Heart left ventricle (tissue), 13 donors: ENCODE data around the gene BTN3A1.
"Not testable (repeated sequence)": the region's sequence is repeated elsewhere in the genome, so short reads cannot be mapped to it uniquely, and the experiment has no call there.

Source experiments
- POLR2A ChIP-seq, 2 donors: fragments of 450-650 bp; IDR thresholded peaks; one replicate each; pipeline ENCODE4 v1.6.1; 2017; ENCODE audit warnings: antibody characterized with exemption in 2 of 2, mild to moderate bottlenecking in 2 of 2, moderate library complexity in 2 of 2
- TF ChIP-seq, protein P1 (sequence below), 12 donors: fragments of 200-600 bp; sonication (generic) in 4 of 12; IDR thresholded peaks; one replicate each; pipeline versions ENCODE4 v1.5.0 to v1.8.0; 2018 to 2022; ENCODE audit warnings: antibody characterized with exemption in 12 of 12, mild to moderate bottlenecking in 5 of 12
- donor health status: ischemic (EF 13 %, LVEDD 7.1; RV severe dilation, severe dysfunction).
- donor health status: DM: no; HTN: yes; CAD: no.
- donor health status: DM: no; HTN: no; CAD: no.
- donor health status: ischemic (EF 25% LVEDD 6.9; RV normal size, moderate dysfunction).
- donor health status: ischemic (EF 25% LVEDD 5.7; RV mildly dilated, moderate dysfunction).
- donor health status: ischemic (EF 35%, LVEDD 5.7; RV mildly dilated, moderate dysfunction).
- donor health status: nonischemic (EF 11% LVEDD 7.7; RV severe dilation, severe dysfunction).
- donor health status: DM: yes; HTN: yes; CAD: no.
- donor health status: PGD.
- donor health status: ischemic (EF 29% LVEDD 5.4; RV normal size, mild dysfunction).
- donor health status: nonischemic (EF 23%, LVEDD 6.1; RV moderate dilation, normal function).

- TF ChIP-seq, protein P1, sequence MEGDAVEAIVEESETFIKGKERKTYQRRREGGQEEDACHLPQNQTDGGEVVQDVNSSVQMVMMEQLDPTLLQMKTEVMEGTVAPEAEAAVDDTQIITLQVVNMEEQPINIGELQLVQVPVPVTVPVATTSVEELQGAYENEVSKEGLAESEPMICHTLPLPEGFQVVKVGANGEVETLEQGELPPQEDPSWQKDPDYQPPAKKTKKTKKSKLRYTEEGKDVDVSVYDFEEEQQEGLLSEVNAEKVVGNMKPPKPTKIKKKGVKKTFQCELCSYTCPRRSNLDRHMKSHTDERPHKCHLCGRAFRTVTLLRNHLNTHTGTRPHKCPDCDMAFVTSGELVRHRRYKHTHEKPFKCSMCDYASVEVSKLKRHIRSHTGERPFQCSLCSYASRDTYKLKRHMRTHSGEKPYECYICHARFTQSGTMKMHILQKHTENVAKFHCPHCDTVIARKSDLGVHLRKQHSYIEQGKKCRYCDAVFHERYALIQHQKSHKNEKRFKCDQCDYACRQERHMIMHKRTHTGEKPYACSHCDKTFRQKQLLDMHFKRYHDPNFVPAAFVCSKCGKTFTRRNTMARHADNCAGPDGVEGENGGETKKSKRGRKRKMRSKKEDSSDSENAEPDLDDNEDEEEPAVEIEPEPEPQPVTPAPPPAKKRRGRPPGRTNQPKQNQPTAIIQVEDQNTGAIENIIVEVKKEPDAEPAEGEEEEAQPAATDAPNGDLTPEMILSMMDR (IDR thresholded peaks at IDR 0.05), result not testable (repeated sequence)
- not testable (repeated sequence) for TF ChIP-seq POLR2A (IDR thresholded peaks at IDR 0.05)
Measured at GRCh38 chr6:26418077-26418476, 16.0 kb downstream of the BTN3A1 start.
